ENCODE results near the gene FNTB.

The FNTB gene

DNA sequence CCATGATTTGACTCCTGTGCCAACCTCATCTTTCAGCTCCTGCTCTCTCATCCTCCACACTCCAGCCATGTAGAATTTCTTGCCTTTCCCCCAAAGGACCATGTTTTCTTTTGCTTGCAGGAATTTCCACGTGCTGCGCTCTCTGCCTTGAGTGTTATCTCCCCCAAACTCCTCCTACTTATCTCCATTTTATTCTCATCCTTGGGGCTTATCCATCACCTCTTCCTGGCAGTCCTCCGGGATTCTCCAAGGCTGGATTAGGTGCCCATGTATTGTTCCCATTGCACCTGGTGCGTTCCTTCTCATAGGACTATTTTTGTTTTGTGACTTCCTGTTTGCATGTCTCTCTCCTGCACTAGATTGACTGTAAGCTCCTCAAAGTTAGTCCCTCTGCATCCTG lies 122.7 kb downstream of the FNTB start:
- in situ Hi-C loops (cut with MboI; ENCODE audit: low sequenced_read_pairs): no loop called here

DNA sequence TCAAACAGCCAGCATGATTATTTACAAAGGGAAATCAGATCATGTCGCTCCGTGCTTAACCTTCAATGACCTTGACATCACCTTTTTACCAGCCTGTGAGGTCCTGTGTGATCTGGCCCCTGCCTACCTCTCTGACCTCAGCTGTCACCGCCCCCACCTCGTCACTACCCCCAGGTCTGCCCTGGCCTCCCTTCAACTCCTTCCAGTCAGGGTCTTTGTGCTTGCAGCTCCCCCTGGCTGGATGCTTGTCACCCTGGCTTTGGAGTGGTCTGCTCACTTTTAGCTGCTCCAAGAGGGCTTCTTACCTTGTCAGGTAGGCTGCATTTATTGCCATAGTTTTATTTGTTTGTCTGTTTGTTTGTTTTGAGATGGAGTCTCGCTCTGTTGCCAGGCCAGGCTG lies 123.8 kb downstream of the FNTB start:
- in situ Hi-C loops (cut with MboI; ENCODE audit: low sequenced_read_pairs): no loop called here
